H54 (cell line): ENCODE measurements around the gene SEMA5B.

Experiments
- DNase-seq: peaks from one replicate; pipeline ENCODE4 v3.0.0; 2011; ENCODE audit warnings: low spot score, mixed read lengths; ENCODE audit not compliant: insufficient read length
- FAIRE-seq: peaks from 3 replicates; lab custom pipeline; 2011; peaks lifted over from hg19 to GRCh38; lab: Jason Lieb, UNC
- POLR2A ChIP-seq: IDR thresholded peaks from 2 replicates; pipeline ENCODE4 v1.6.1; 2011; ENCODE audit warnings: low read depth, mild to moderate bottlenecking, low read length

The SEMA5B gene

GRCh38 chr3:122928396-122929187, 99.0 kb downstream of the SEMA5B start:
- DNase-seq = no peak
- FAIRE-seq = no peak
- TF ChIP-seq POLR2A = no peak

- FAIRE-seq = no peak
- no peak for TF ChIP-seq POLR2A
- DNase-seq = no peak
Measured at GRCh38 chr3:122927726-122928125, 99.8 kb downstream of the SEMA5B start.

GRCh38 chr3:122926811-122927210, 100.8 kb downstream of the SEMA5B start:
- FAIRE-seq = no peak
- no peak for TF ChIP-seq POLR2A
- no peak for DNase-seq

GRCh38 chr3:122926322-122926721, 101.2 kb downstream of the SEMA5B start:
- FAIRE-seq (no peak), DNase-seq (no peak)
- no peak for TF ChIP-seq POLR2A

- no peak for TF ChIP-seq POLR2A
- FAIRE-seq = no peak
- DNase-seq = no peak
Measured at GRCh38 chr3:122925756-122926155, 101.8 kb downstream of the SEMA5B start.

GRCh38 chr3:122924056-122924455, 103.5 kb downstream of the SEMA5B start:
- no peak for TF ChIP-seq POLR2A
- DNase-seq (no peak), FAIRE-seq (no peak)

- no peak for TF ChIP-seq POLR2A
- no peak for FAIRE-seq
- no peak for DNase-seq
Measured at GRCh38 chr3:122923611-122924010, 104.0 kb downstream of the SEMA5B start.

GRCh38 chr3:122921791-122922651, 105.5 kb downstream of the SEMA5B start:
- no peak for TF ChIP-seq POLR2A
- DNase-seq = no peak
- FAIRE-seq = no peak

GRCh38 chr3:122920986-122921385, 106.6 kb downstream of the SEMA5B start:
- DNase-seq (no peak), FAIRE-seq (no peak)
- no peak for TF ChIP-seq POLR2A

- no peak for TF ChIP-seq POLR2A
- no peak for FAIRE-seq
- DNase-seq = no peak
Measured at GRCh38 chr3:122919291-122919610, 108.3 kb downstream of the SEMA5B start.

- DNase-seq (peak; percentile 37), FAIRE-seq (no peak)
- no peak for TF ChIP-seq POLR2A
Measured at GRCh38 chr3:122918576-122919290, 108.8 kb downstream of the SEMA5B start.

GRCh38 chr3:122917412-122917811, 110.2 kb downstream of the SEMA5B start:
- no peak for TF ChIP-seq POLR2A
- DNase-seq = no peak
- FAIRE-seq = no peak

GRCh38 chr3:122916580-122916979, 111.0 kb downstream of the SEMA5B start:
- FAIRE-seq = no peak

GRCh38 chr3:122916084-122916483, 111.5 kb downstream of the SEMA5B start:
- TF ChIP-seq POLR2A = no peak
- DNase-seq (no peak), FAIRE-seq (no peak)

More at GRCh38 chr3:122916580-122916979, 111.0 kb downstream of the SEMA5B start:
- no peak for TF ChIP-seq POLR2A
- DNase-seq = no peak
